C4-2B (cell line): ENCODE measurements around the gene FAM89B.

Experiments used
- CTCF ChIP-seq: fragments of 450-650 bp; conservative IDR thresholded peaks from 2 replicates; pipeline ENCODE4 v1.5.1; 2017; ENCODE audit warnings: mild to moderate bottlenecking
- ZFX ChIP-seq: fragments of 450-650 bp; IDR thresholded peaks from 2 replicates; pipeline ENCODE4 v1.6.1; 2017

DNA sequence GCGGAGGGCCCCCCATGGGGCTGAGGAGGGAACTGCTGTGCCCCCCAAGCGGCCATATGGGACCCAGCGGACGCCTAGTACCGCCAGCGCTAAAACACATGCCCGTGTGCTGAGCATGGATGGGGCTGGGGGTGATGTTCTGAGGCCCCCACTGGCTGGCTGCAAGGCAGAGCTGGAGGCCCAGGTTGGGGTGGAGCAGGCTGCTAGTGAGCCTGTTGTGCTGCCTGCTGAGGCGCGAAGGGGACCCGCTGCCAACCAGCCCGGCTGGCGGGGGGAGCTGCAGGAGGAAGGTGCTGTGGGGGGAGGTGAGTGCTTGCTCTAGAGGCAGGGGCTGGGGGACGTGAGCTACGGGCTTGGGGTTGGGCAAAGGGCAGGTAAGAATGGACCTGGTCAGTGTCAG is 46.4 kb downstream of the FAM89B start:
- no peak for TF ChIP-seq CTCF
- TF ChIP-seq ZFX, result no peak
